ENCODE results near the gene AGFG2. TPM values are rescaled to one million over a fixed set of nuclear protein-coding genes. Genes with fewer than 3 reads are reported as not detected.
A peak's percentile ranks its signal among the peaks of the same experiment; 100 is the strongest.

Gene AGFG2
- total RNA-seq, 1 donor, result 9.4 TPM

DNA sequence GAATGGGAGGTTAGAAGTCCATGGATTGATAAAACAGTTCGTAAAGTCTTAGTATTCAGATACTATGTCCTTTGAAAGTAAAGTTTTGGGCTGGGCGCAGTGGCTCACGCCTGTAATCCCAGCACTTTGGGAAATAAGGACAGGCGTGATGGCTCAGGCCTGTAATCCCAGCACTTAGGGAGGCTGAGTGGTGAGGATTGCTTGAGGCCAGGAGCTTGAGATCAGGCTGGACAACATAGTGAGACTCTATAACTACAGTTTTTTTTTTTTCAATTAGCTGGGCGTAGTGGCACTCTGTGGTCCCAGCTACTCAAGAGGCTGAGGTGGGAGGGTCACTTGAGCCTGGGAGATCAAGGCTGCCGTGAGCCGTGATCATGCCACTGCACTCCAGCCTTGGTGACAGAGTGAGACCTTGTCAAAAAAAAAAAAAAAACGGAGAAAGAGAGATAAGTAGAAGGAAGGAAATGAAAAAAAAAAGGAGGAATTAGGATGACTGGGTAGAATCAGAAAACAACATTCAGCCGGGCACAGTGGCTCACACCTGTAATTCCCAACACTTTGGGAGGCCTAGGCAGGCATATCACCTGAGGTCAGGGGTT lies 25.7 kb upstream of the AGFG2 start:
- H3K27me3 ChIP-seq (ENCODE audit: insufficient read depth, low read length), result no peaks in the 10 kb centered on the region
- no peaks in the 10 kb centered on the region for H3K36me3 ChIP-seq (ENCODE audit: insufficient read depth, low read length)
- no peaks in the 10 kb centered on the region for H4K20me1 ChIP-seq (ENCODE audit: insufficient read depth, low read length)
- H3K4me2 ChIP-seq (ENCODE audit: insufficient read depth, low read length), result no peak overlapping the region
- peaks cover 12% of the 10 kb centered on the region for H3K4me1 ChIP-seq (ENCODE audit: insufficient read depth, low read length)
- DNase-seq (ENCODE audit: insufficient read length, low spot score, missing footprints), result no peak
- TF ChIP-seq, protein P1, sequence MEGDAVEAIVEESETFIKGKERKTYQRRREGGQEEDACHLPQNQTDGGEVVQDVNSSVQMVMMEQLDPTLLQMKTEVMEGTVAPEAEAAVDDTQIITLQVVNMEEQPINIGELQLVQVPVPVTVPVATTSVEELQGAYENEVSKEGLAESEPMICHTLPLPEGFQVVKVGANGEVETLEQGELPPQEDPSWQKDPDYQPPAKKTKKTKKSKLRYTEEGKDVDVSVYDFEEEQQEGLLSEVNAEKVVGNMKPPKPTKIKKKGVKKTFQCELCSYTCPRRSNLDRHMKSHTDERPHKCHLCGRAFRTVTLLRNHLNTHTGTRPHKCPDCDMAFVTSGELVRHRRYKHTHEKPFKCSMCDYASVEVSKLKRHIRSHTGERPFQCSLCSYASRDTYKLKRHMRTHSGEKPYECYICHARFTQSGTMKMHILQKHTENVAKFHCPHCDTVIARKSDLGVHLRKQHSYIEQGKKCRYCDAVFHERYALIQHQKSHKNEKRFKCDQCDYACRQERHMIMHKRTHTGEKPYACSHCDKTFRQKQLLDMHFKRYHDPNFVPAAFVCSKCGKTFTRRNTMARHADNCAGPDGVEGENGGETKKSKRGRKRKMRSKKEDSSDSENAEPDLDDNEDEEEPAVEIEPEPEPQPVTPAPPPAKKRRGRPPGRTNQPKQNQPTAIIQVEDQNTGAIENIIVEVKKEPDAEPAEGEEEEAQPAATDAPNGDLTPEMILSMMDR (IDR thresholded peaks at IDR 0.05; ENCODE audit: extremely low read depth, low read depth, low read length), result no peak
- H3K79me2 ChIP-seq (ENCODE audit: insufficient read depth, low read length), result no peaks in the 10 kb centered on the region
- H2AFZ ChIP-seq (ENCODE audit: low read length), result no peak overlapping the region
- no peak overlapping the region for H3K27ac ChIP-seq (ENCODE audit: low read depth, low read length)
- H3K4me3 ChIP-seq (ENCODE audit: insufficient read depth, low read length), result no peak overlapping the region
- H3K9me3 ChIP-seq (ENCODE audit: low read depth, low read length), result no peaks in the 10 kb centered on the region

DNA sequence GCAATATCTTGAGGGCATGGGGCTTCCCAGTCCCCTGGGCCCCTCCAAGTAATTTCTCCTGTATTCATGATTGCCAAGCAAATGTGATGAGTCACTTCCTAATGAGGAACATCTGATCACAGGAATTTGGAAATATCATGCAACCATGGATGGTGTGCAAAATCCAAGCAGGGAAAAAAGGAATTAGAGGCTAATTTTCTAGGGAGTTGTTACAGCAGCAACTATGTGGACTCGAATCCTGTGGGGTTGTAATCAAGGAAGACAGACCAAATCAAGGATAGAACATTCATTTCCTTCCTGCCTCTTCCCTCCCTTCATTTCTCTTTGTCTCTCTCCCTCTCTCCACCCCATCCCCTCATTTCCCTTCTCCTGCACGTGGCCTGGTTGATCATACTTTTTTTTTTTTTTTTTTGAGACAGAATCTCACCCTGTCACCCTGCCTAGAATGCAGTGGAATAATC lies 23.9 kb upstream of the AGFG2 start:
- Histone ChIP-seq H3K4me3 (ENCODE audit: insufficient read depth, low read length) (no peak overlapping the region), H2AFZ (ENCODE audit: low read length) (no peak overlapping the region), H3K4me1 (ENCODE audit: insufficient read depth, low read length) (peaks cover 12% of the 10 kb centered on the region), H3K36me3 (ENCODE audit: insufficient read depth, low read length) (no peaks in the 10 kb centered on the region), H3K4me2 (ENCODE audit: insufficient read depth, low read length) (peak overlapping the region; percentile 40), H3K27me3 (ENCODE audit: insufficient read depth, low read length) (no peaks in the 10 kb centered on the region), H3K79me2 (ENCODE audit: insufficient read depth, low read length) (no peaks in the 10 kb centered on the region), H4K20me1 (ENCODE audit: insufficient read depth, low read length) (no peaks in the 10 kb centered on the region), H3K27ac (ENCODE audit: low read depth, low read length) (no peak overlapping the region), H3K9me3 (ENCODE audit: low read depth, low read length) (no peaks in the 10 kb centered on the region)
- TF ChIP-seq, protein P1 (IDR thresholded peaks at IDR 0.05; ENCODE audit: extremely low read depth, low read depth, low read length), result no peak
- peak; percentile 36 for DNase-seq (ENCODE audit: insufficient read length, low spot score, missing footprints)

DNA sequence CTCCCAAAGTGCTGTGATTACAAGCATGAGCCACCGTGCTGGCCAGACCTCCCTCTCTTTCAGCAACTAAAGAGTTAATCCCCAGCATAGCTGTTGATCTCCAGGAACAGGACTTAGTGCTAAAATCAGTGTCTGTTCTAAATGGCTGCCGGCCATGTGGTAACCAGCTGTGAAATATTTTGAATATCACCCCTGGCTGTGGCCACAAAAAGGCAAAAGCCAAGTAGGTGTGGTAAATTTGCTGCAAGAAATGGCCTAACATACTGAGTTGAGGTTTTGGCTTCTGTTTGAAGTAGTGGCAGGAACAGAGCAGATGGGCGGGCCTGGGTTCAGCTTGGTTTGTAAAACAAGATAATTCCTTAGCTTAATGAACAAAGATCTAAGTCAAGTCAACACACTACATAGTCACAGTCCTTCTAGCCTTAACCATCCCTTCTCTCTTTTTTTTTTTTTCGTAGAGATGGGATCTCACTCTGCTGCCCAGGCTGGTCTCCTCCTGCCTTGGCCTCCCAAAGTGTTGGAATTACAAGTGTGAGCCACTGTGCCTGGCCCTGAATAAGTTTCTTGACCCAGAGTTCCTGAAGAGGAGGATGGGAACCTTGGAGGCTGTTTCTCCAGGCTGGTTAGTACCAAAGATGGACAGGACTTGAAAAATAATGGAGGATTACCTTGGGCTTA lies 22.7 kb upstream of the AGFG2 start:
- TF ChIP-seq, protein P1 (IDR thresholded peaks at IDR 0.05; ENCODE audit: extremely low read depth, low read depth, low read length), result no peak
- Histone ChIP-seq H3K9me3 (ENCODE audit: low read depth, low read length) (no peaks in the 10 kb centered on the region), H3K4me1 (ENCODE audit: insufficient read depth, low read length) (peaks cover 12% of the 10 kb centered on the region), H3K27me3 (ENCODE audit: insufficient read depth, low read length) (no peaks in the 10 kb centered on the region), H3K36me3 (ENCODE audit: insufficient read depth, low read length) (no peaks in the 10 kb centered on the region), H3K79me2 (ENCODE audit: insufficient read depth, low read length) (no peaks in the 10 kb centered on the region), H4K20me1 (ENCODE audit: insufficient read depth, low read length) (no peaks in the 10 kb centered on the region), H2AFZ (ENCODE audit: low read length) (no peak overlapping the region), H3K4me2 (ENCODE audit: insufficient read depth, low read length) (no peak overlapping the region), H3K4me3 (ENCODE audit: insufficient read depth, low read length) (no peak overlapping the region), H3K27ac (ENCODE audit: low read depth, low read length) (no peak overlapping the region)
- peak; percentile 89 for DNase-seq (ENCODE audit: insufficient read length, low spot score, missing footprints)

DNA sequence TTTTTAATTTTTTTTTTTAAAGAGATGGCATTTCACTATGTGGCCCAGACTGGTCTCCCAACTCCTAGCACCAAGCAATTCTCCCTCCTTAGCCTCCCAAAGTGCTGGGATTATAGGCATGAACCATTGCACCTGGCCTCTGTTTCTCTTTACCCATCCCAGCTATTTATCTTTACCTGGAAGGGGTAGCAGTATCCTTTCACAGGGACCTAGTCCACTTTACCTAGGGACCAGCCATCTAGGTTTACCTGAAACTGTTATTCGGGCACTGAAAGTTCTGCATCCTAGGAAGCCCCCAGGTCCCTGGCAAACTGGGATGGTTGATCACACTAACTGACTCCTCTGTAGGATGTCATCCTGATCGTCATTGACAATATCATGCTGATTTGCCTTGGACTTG lies 21.7 kb upstream of the AGFG2 start:
- DNase-seq (ENCODE audit: insufficient read length, low spot score, missing footprints), result no peak
- peaks cover 12% of the 10 kb centered on the region for H3K4me1 ChIP-seq (ENCODE audit: insufficient read depth, low read length)
- no peak overlapping the region for H3K4me2 ChIP-seq (ENCODE audit: insufficient read depth, low read length)
- TF ChIP-seq, protein P1 (IDR thresholded peaks at IDR 0.05; ENCODE audit: extremely low read depth, low read depth, low read length), result no peak
- no peak overlapping the region for H3K27ac ChIP-seq (ENCODE audit: low read depth, low read length)
- H3K27me3 ChIP-seq (ENCODE audit: insufficient read depth, low read length), result no peaks in the 10 kb centered on the region
- no peaks in the 10 kb centered on the region for H4K20me1 ChIP-seq (ENCODE audit: insufficient read depth, low read length)
- H2AFZ ChIP-seq (ENCODE audit: low read length), result no peak overlapping the region
- H3K4me3 ChIP-seq (ENCODE audit: insufficient read depth, low read length), result no peak overlapping the region
- no peaks in the 10 kb centered on the region for H3K79me2 ChIP-seq (ENCODE audit: insufficient read depth, low read length)
- no peaks in the 10 kb centered on the region for H3K9me3 ChIP-seq (ENCODE audit: low read depth, low read length)
- H3K36me3 ChIP-seq (ENCODE audit: insufficient read depth, low read length), result no peaks in the 10 kb centered on the region
